22Rv1 (cell line): Measurements from ENCODE around the gene ELP1.

ENCODE experiments used
- H3K27ac ChIP-seq: fragments of 450-650 bp; 2 replicates; pipeline ENCODE4 v1.5.1; 2017
- CTCF ChIP-seq: fragments of 450-650 bp; IDR thresholded peaks from 2 replicates; pipeline ENCODE4 v1.5.1; 2017; ENCODE audit warnings: mild to moderate bottlenecking
- ZFX ChIP-seq: fragments of 450-650 bp; IDR thresholded peaks from 2 replicates; pipeline ENCODE4 v1.6.1; 2017; ENCODE audit warnings: antibody characterized with exemption, borderline replicate concordance

ELP1 gene

GRCh38 chr9:108859459-108860114 is 74.3 kb downstream of the ELP1 start:
- TF ChIP-seq ZFX (no peak), CTCF (no peak)
- no peak overlapping the region for H3K27ac ChIP-seq

- TF ChIP-seq CTCF: no peak
- no peak for TF ChIP-seq ZFX
- no peak overlapping the region for H3K27ac ChIP-seq
Measured at GRCh38 chr9:108857572-108857971, 76.4 kb downstream of the ELP1 start.

- TF ChIP-seq ZFX (no peak), CTCF (no peak)
Measured at GRCh38 chr9:108855888-108856287, 78.0 kb downstream of the ELP1 start, which contains the start of gene ACTL7B. TSS of gene ACTL7B (minus strand) at chr9:108855986. CDS start at chr9:108855930, 56 bp downstream.

GRCh38 chr9:108855529-108855886 is 78.4 kb downstream of the ELP1 start:
- TF ChIP-seq CTCF (no peak), ZFX (no peak)
- no peak overlapping the region for H3K27ac ChIP-seq

More at GRCh38 chr9:108855888-108856287, 78.0 kb downstream of the ELP1 start, which contains the start of gene ACTL7B:
- H3K27ac ChIP-seq: no peak within 1 kb of the TSS

GRCh38 chr9:108854641-108855528 is 79.0 kb downstream of the ELP1 start:
- no peak for TF ChIP-seq ZFX
- TF ChIP-seq CTCF: no peak
- H3K27ac ChIP-seq: no peak overlapping the region

GRCh38 chr9:108854094-108854493 is 79.8 kb downstream of the ELP1 start:
- no peak for TF ChIP-seq ZFX
- no peak for TF ChIP-seq CTCF
- H3K27ac ChIP-seq: no peak overlapping the region

- TF ChIP-seq CTCF (no peak), ZFX (no peak)
- no peak overlapping the region for H3K27ac ChIP-seq
Measured at GRCh38 chr9:108852079-108852478, 81.8 kb downstream of the ELP1 start.
